Psoas muscle (tissue), 8 donors: ENCODE results near the gene CBR3. TPM values are rescaled to one million over a fixed set of nuclear protein-coding genes. Genes with fewer than 3 reads are reported as not detected.
"Not testable (repeated sequence)": the region's sequence is repeated elsewhere in the genome, so short reads cannot be mapped to it uniquely, and the experiment has no call there.

Experiments used
- ATAC-seq, 4 donors: fragments of 200-7000 bp; cut with Tn5 transposase; one replicate each; pipeline ENCODE4 v1.9.1; 2020; ENCODE audit warnings: moderate library complexity in 3 of 4, mild to moderate bottlenecking in 2 of 4
- DNase-seq, 2 donors: peaks; one replicate each; pipeline ENCODE4 v3.0.0-alpha.2; 2020
- H3K27ac ChIP-seq: fragments of 200-600 bp; one replicate; pipeline ENCODE4 v1.8.0; 2022
- H3K27me3 ChIP-seq, 3 donors: fragments of 200-600 bp in 1 of 3; one replicate each; pipeline versions ENCODE4 v1.6.1 to v1.8.0; 2013 to 2022; ENCODE audit warnings: low read length in 2 of 3, mild to moderate bottlenecking in 2 of 3, moderate library complexity in 1 of 3; ENCODE audit not compliant: insufficient read depth in 3 of 3
- H3K36me3 ChIP-seq, 2 donors: fragments of 200-600 bp in 1 of 2; one replicate each; pipeline versions ENCODE4 v1.6.1 to v1.8.0; 2013 to 2022; ENCODE audit warnings: low read depth in 1 of 2, mild to moderate bottlenecking in 1 of 2, moderate library complexity in 1 of 2; ENCODE audit not compliant: insufficient read depth in 1 of 2
- H3K4me1 ChIP-seq: fragments of 200-600 bp; one replicate; pipeline ENCODE4 v1.8.0; 2022
- H3K4me3 ChIP-seq: fragments of 200-600 bp; one replicate; pipeline ENCODE4 v1.8.0; 2022; ENCODE audit warnings: mild to moderate bottlenecking
- H3K9me3 ChIP-seq: fragments of 200-600 bp; one replicate; pipeline ENCODE4 v1.8.0; 2022
- WGBS, 3 donors: extraction: QIAGEN DNeasy Blood & Tissue Kit; methylation state at CpG; one replicate each; pipeline versions ENCODE4 v1.1.6 to v1.1.7; 2013; 5-methylcytosine and 5-hydroxymethylcytosine counted together
- intact Hi-C, 2 donors: fragments of 100-400 bp; cut with DNase I; formaldehyde crosslinking; loops; one replicate each; pipeline versions ENCODE4 v1.11.0 to v1.14.2; 2022
- polyA plus RNA-seq, 3 donors: library from polyadenylated mRNA; stranded (reverse); fragments of 200-250 nt; gene quantifications; one replicate each; pipeline ENCODE4 v1.2.3, GENCODE V29; 2013
- total RNA-seq, 4 donors: library from RNA; stranded (reverse); fragmentation: NEBNext Ultra II Directional in 2 of 4; extraction: Animal tissue kit (Norgen Biotek cat#: 25700) in 2 of 4; gene quantifications; one replicate each; pipeline versions ENCODE4 v1.2.1 to v1.2.4, GENCODE V29; 2021 to 2023
- TF ChIP-seq, protein P1 (sequence below): fragments of 200-600 bp; IDR thresholded peaks from one replicate; pipeline ENCODE4 v1.8.0; 2022; ENCODE audit warnings: antibody characterized with exemption
- donor health status: healthy with polysubstance abuse.
- donor health status: DM: no; HTN: no; CAD: no; lungs with moderate emphysema.
- donor health status: Bipolar disorder and iron deficiency.
- donor health status: healthy.
- donor health status: DM: yes; HTN: yes; CAD: no.
- donor health status: DM: no; HTN: no; CAD: no.
- donor health status: DM: no; HTN: no; CAD: no.
- donor health status: DM: yes; HTN: yes; CAD: no.

CBR3 gene
- total and polyA plus RNA-seq, 7 donors: 0.64 to 1.9 (median 1.4) TPM

DNA sequence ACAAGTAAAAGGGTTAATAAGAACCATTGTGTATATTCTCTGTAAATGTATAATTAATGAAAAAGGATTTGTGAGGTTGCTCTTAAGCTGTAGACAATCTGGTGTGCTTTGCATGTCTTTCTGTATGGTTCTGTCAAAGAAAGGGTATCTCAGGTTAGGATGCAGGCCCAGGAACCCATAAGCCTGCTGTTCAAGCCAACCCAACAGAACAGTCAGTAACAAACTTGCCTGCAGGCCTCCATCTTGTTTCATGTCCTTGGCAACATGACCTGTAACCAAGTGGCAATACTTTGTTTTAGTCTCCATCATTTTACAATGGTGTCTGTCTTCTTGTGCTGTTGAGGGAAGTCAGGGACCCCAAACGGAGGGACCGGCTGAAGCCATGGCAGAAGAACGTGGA is 35.9 kb upstream of the CBR3 start:
- TF ChIP-seq, protein P1, sequence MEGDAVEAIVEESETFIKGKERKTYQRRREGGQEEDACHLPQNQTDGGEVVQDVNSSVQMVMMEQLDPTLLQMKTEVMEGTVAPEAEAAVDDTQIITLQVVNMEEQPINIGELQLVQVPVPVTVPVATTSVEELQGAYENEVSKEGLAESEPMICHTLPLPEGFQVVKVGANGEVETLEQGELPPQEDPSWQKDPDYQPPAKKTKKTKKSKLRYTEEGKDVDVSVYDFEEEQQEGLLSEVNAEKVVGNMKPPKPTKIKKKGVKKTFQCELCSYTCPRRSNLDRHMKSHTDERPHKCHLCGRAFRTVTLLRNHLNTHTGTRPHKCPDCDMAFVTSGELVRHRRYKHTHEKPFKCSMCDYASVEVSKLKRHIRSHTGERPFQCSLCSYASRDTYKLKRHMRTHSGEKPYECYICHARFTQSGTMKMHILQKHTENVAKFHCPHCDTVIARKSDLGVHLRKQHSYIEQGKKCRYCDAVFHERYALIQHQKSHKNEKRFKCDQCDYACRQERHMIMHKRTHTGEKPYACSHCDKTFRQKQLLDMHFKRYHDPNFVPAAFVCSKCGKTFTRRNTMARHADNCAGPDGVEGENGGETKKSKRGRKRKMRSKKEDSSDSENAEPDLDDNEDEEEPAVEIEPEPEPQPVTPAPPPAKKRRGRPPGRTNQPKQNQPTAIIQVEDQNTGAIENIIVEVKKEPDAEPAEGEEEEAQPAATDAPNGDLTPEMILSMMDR: no peak
- no peak overlapping the region for H3K27ac ChIP-seq
- no peaks in the 10 kb centered on the region for H3K9me3 ChIP-seq
- H3K4me3 ChIP-seq: no peak overlapping the region
- intact Hi-C loops: no loop called here
- no peaks in the 10 kb centered on the region for H3K4me1 ChIP-seq
- no peak for ATAC-seq
- no peak for DNase-seq
- no peaks in the 10 kb centered on the region for H3K27me3 ChIP-seq
- no peaks in the 10 kb centered on the region for H3K36me3 ChIP-seq
- 76 to 99% (median 98%) methylated on average over 3 of the region's 3 CpGs for WGBS, 3 donors

DNA sequence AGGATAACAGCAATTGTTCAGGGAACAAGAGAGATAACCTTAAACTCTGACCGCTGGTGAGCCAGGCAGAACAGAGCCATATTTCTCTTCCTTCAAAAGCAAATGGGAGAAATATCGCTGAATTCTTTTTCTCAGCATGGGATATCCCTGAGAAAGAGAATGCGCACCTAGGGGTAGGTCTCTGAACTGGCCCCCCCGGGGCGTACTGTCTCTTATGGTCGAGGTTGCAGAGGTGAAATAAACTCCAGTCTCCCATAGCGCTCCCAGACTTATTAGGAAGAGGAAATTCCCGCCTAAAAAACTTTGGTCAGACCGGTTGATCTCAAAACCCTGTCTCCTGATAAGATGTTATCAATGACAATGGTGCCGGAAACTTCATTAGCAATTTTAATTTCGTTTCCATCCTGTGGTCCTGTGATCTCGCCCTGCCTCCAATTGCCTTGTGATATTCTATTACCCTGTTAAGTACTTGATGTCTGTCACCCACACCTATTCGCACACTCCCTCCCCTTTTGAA is 35.1 kb upstream of the CBR3 start:
- ATAC-seq, H3K4me3 ChIP-seq, H3K27ac ChIP-seq, H3K4me1 ChIP-seq, H3K36me3 ChIP-seq, H3K9me3 ChIP-seq, DNase-seq, H3K27me3 ChIP-seq: not testable (repeated sequence)
- WGBS, 3 donors: 54 to 64% (median 60%) methylated on average over 12 to 13 of the region's 13 CpGs
- intact Hi-C loops: loop anchor here (5.0 to 10.0 kb wide), 2 partner anchors 37 to 65 kb away; partner anchors contain the start of gene SETD4 (in 1 of the 2)

DNA sequence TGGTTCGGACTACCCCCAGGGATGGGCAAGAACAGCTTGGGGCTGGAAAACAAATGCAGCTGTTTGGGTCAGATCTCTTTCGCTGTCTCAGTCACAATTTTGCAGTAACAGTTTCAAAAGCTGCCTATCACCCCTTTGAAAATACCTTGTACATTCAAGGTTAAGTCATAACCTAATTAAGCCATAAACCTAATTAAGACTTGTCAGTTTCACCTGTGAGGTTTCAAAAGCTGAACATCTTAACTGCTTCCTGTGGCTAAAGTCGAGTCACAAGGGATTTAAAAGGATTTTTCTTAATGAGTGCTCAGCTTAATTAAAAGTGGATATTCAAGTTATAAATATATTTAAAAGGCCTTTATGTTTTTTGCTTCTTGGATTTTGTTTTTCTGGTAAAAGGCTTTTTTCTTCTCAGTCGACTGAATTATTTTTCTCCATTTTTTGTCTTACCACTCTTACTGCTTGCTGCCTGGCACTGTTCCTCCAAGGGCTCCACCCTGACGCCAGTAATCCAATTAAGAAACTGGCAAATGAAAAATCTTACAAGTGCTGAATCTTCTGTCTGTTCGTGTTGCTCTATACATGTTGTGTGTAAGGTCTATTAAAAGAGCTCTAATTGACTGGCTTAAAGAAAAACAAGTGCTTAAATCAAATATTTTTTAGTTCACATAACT is 33.8 kb upstream of the CBR3 start:
- Histone ChIP-seq H3K27ac (no peak overlapping the region), H3K9me3 (no peaks in the 10 kb centered on the region), H3K4me3 (no peak overlapping the region), H3K4me1 (no peaks in the 10 kb centered on the region), H3K27me3 (no peaks in the 10 kb centered on the region), H3K36me3 (no peaks in the 10 kb centered on the region)
- TF ChIP-seq, protein P1: no peak
- intact Hi-C loops: loop anchor here (5.0 to 10.0 kb wide), 2 partner anchors 39 to 66 kb away; partner anchors contain the start of gene SETD4 (in 1 of the 2)
- 66 to 73% (median 72%) methylated on average over 6 of the region's 6 CpGs for WGBS, 3 donors
- ATAC-seq: no peak
- no peak for DNase-seq

DNA sequence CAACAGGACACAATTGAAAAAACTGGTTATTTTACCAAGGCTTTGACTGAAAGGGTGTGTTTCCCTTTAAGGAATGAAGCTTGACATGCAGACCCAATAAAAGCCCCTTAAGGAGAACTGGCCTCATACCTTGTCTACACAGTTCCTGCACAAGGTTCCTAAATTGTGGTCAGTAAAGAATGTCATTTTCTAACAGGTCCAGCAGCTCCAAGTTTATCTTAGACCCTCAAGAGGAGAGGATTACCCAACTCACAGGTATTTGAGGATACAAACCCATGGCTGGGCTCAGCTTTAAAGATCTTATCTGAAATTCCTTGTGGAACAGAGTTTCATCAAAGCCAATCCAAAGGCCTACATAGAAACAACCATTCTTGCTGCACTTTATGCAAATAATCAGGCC is 31.4 kb upstream of the CBR3 start:
- no peaks in the 10 kb centered on the region for H3K27me3 ChIP-seq
- no peak overlapping the region for H3K4me3 ChIP-seq
- DNase-seq (no peak), ATAC-seq (no peak)
- H3K27ac ChIP-seq: no peak overlapping the region
- TF ChIP-seq, protein P1: no peak
- intact Hi-C loops: loop anchor here (5.0 to 10.0 kb wide), 2 partner anchors 41 to 69 kb away; partner anchors contain the start of gene SETD4 (in 1 of the 2)
- no peaks in the 10 kb centered on the region for H3K4me1 ChIP-seq
- no peaks in the 10 kb centered on the region for H3K9me3 ChIP-seq
- H3K36me3 ChIP-seq: no peaks in the 10 kb centered on the region
